ENCODE data around the gene CYP3A5.

CYP3A5 gene

GRCh38 chr7:99615989-99616358 lies 63.8 kb downstream of the CYP3A5 start:
- no peak for DNase-seq (ENCODE audit: low spot score)

- no peak for DNase-seq (ENCODE audit: low spot score)
Observed at GRCh38 chr7:99614495-99614894, 65.3 kb downstream of the CYP3A5 start.

GRCh38 chr7:99607548-99607947 lies 72.2 kb downstream of the CYP3A5 start:
- no peak for DNase-seq (ENCODE audit: low spot score)

GRCh38 chr7:99606531-99606930 lies 73.3 kb downstream of the CYP3A5 start:
- no peak for DNase-seq (ENCODE audit: low spot score)

- no peak for DNase-seq (ENCODE audit: low spot score)
Observed at GRCh38 chr7:99605527-99605926, 74.3 kb downstream of the CYP3A5 start.

GRCh38 chr7:99601656-99602310 lies 78.0 kb downstream of the CYP3A5 start:
- no peak for DNase-seq (ENCODE audit: low spot score)

- no peak for DNase-seq (ENCODE audit: low spot score)
Observed at GRCh38 chr7:99599836-99600235, 80.0 kb downstream of the CYP3A5 start.

Data from SW480 (cell line).